Endothelial cell of umbilical vein (primary cell): ENCODE results near the gene SCGB3A1. TPM values are rescaled to one million over a fixed set of nuclear protein-coding genes. Genes with fewer than 3 reads are reported as not detected.

ENCODE experiments used
- BruUV-seq: library from RNA; stranded (reverse); fragments of 400-500 nt; replicated peaks from 2 replicates; lab custom pipeline; 2021; lab: Mats Ljungman, UMichigan
- CTCF ChIA-PET: fragments of 300-600, 350-600 bp; sonication (Branson Sonifier 250); formaldehyde crosslinking; loops from one replicate; lab custom pipeline; 2021; ENCODE audit warnings: antibody characterized with exemption, inconsistent platforms; lab: Charles Lee
- POLR2A ChIA-PET: fragments of 300-600, 350-600 bp; sonication (Branson Sonifier 250); formaldehyde crosslinking; loops from one replicate; lab custom pipeline; 2021; ENCODE audit warnings: antibody characterized with exemption, inconsistent platforms; lab: Charles Lee
- DNase-seq: peaks from one replicate; pipeline ENCODE4 v3.0.0-alpha.2; 2011; ENCODE audit warnings: low read depth, low spot score
- FAIRE-seq: peaks from 2 replicates; lab custom pipeline; 2011; peaks lifted over from hg19 to GRCh38; lab: Jason Lieb, UNC
- H2AFZ ChIP-seq: 2 replicates; pipeline ENCODE4 v1.6.0; 2012; ENCODE audit warnings: low read depth, low read length, control low read depth, inconsistent platforms
- H3K27ac ChIP-seq: 2 replicates; pipeline ENCODE4 v1.5.1; 2011; ENCODE audit warnings: low read depth, mild to moderate bottlenecking, control low read depth, low read length, moderate library complexity; ENCODE audit not compliant: insufficient read depth
- H3K27me3 ChIP-seq, 2 experiments: 2 replicates each; pipeline versions ENCODE4 v1.6.0 to v1.6.1; 2011; ENCODE audit warnings: low read length in 2 of 2, mixed read lengths in 1 of 2; ENCODE audit not compliant: control insufficient read depth in 2 of 2, insufficient read depth in 2 of 2
- H3K36me3 ChIP-seq, 2 experiments: 2 replicates in 1 of 2; 3 replicates in 1 of 2; pipeline ENCODE4 v1.5.1; 2011; ENCODE audit warnings: low read length in 2 of 2, mild to moderate bottlenecking in 1 of 2, moderate library complexity in 1 of 2; ENCODE audit not compliant: control insufficient read depth in 2 of 2, insufficient read depth in 2 of 2; ENCODE audit errors: extremely low read depth in 1 of 2
- H3K4me1 ChIP-seq: 3 replicates; pipeline ENCODE4 v1.5.1; 2011; ENCODE audit warnings: mild to moderate bottlenecking, low read length; ENCODE audit not compliant: control insufficient read depth, insufficient read depth; ENCODE audit errors: extremely low read depth
- H3K4me2 ChIP-seq: 2 replicates; pipeline ENCODE4 v1.6.1; 2011; ENCODE audit warnings: low read length, control low read depth, mixed read lengths; ENCODE audit not compliant: insufficient read depth
- H3K4me3 ChIP-seq, 3 experiments: fragments of 200-600 bp in 1 of 3; sonication (generic), shearing (Covaris generic) in 1 of 3; replicated peaks in 1 of 3; 2 replicates each; pipeline ENCODE4 v1.5.1; 2011 to 2016; ENCODE audit warnings: control low read depth in 3 of 3, low read length in 3 of 3, mild to moderate bottlenecking in 2 of 3, inconsistent platforms in 1 of 3, low read depth in 1 of 3, moderate library complexity in 1 of 3; ENCODE audit not compliant: insufficient read depth in 1 of 3
- H3K79me2 ChIP-seq: 2 replicates; pipeline ENCODE4 v1.6.0; 2012; ENCODE audit warnings: low read length, inconsistent platforms; ENCODE audit not compliant: control insufficient read depth, insufficient read depth
- H3K9ac ChIP-seq: replicated peaks from 2 replicates; pipeline ENCODE3; 2011; ENCODE audit warnings: low read length, control low read depth; ENCODE audit not compliant: insufficient read depth; ENCODE audit errors: extremely low read depth
- H3K9me1 ChIP-seq: replicated peaks from 3 replicates; pipeline ENCODE4 v1.6.0; 2011; ENCODE audit warnings: mild to moderate bottlenecking, low read length; ENCODE audit not compliant: control insufficient read depth, insufficient read depth; ENCODE audit errors: extremely low read depth
- H3K9me3 ChIP-seq: replicated peaks from 2 replicates; pipeline ENCODE4 v1.5.1; 2012; ENCODE audit warnings: low read length, inconsistent platforms; ENCODE audit not compliant: control insufficient read depth, insufficient read depth
- H4K20me1 ChIP-seq: replicated peaks from 2 replicates; pipeline ENCODE3; 2011; ENCODE audit warnings: mild to moderate bottlenecking, low read length; ENCODE audit not compliant: control insufficient read depth, insufficient read depth; ENCODE audit errors: extremely low read depth
- CTCF ChIP-seq, 2 donors: IDR thresholded peaks; 1 replicate in 1 of 2; 2 replicates in 1 of 2; pipeline ENCODE4 v1.5.1; 2011; ENCODE audit warnings: low read length in 2 of 2, mild to moderate bottlenecking in 2 of 2, moderate library complexity in 2 of 2, control low read depth in 1 of 2, inconsistent platforms in 1 of 2, low read depth in 1 of 2; ENCODE audit not compliant: insufficient read depth in 1 of 2; ENCODE audit errors: extremely low read depth in 1 of 2
- EZH2 ChIP-seq: IDR thresholded peaks from 2 replicates; pipeline ENCODE4 v1.6.1; 2012; ENCODE audit warnings: borderline replicate concordance, low read depth, mild to moderate bottlenecking, moderate library complexity, low read length, inconsistent platforms; ENCODE audit not compliant: severe bottlenecking
- FOS ChIP-seq: IDR thresholded peaks from 2 replicates; pipeline ENCODE4 v1.6.1; 2011; ENCODE audit warnings: mild to moderate bottlenecking, low read length, moderate library complexity, borderline replicate concordance; ENCODE audit not compliant: insufficient read depth
- GATA2 ChIP-seq: IDR thresholded peaks from 2 replicates; pipeline ENCODE4 v1.7.0; 2011; ENCODE audit warnings: low read depth, mild to moderate bottlenecking, moderate library complexity, mixed read lengths, low read length; ENCODE audit not compliant: insufficient read length, insufficient read depth
- JUN ChIP-seq: IDR thresholded peaks from 2 replicates; pipeline ENCODE4 v1.6.1; 2011; ENCODE audit warnings: borderline replicate concordance, low read depth; ENCODE audit not compliant: insufficient read length, insufficient read depth
- MAX ChIP-seq: IDR thresholded peaks from 2 replicates; pipeline ENCODE4 v1.6.1; 2011; ENCODE audit not compliant: insufficient read depth, insufficient read length
- MYC ChIP-seq: IDR thresholded peaks from one replicate; pipeline ENCODE4 v1.6.1; 2011; ENCODE audit warnings: mild to moderate bottlenecking, low read depth, low read length
- POLR2A ChIP-seq: IDR thresholded peaks from 2 replicates; pipeline ENCODE4 v1.6.1; 2012; ENCODE audit warnings: low read depth, mild to moderate bottlenecking, control low read depth, low read length
- POLR2AphosphoS5 ChIP-seq: IDR thresholded peaks from 2 replicates; pipeline ENCODE4 v1.6.1; 2012; ENCODE audit warnings: low read depth, mild to moderate bottlenecking, control low read depth, low read length, moderate library complexity; ENCODE audit not compliant: insufficient read depth
- dilution Hi-C: fragments of 300-500 bp; cut with MboI; formaldehyde crosslinking; loops from one replicate; pipeline ENCODE4 v1.15.0; 2019; ENCODE audit warnings: low sequenced_read_pairs; ENCODE audit not compliant: extremely low pct_ligation_motif_present
- intact Hi-C: fragments of 100-400 bp; cut with micrococcal nuclease; formaldehyde crosslinking; loops from one replicate; pipeline ENCODE4 v1.10.0; 2022
- polyA plus RNA-seq, 4 experiments: library from polyadenylated mRNA; depleted of rRNA in 3 of 4; stranded (reverse) in 3 of 4; unstranded in 1 of 4; fragments of >200 nt; gene quantifications; 2 replicates each; pipeline versions ENCODE4 v1.2.1 to v1.2.3, GENCODE V29; 2011 to 2012; ENCODE audit warnings: missing spikeins in 1 of 4
- total RNA-seq: library from RNA; stranded (reverse); gene quantifications from 2 replicates; pipeline ENCODE4 v1.2.3, GENCODE V29; 2021

The SCGB3A1 gene
- total and polyA plus RNA-seq, 2 donors (not counting 3 experiments of a cell fraction or from before 2014, with no cell fraction given): 0.73 TPM; not detected in 1

GRCh38 chr5:180555168-180555921 lies 36.0 kb downstream of the SCGB3A1 start:
- no peak for TF ChIP-seq GATA2
- TF ChIP-seq JUN: no peak
- no peak for TF ChIP-seq MYC
- TF ChIP-seq POLR2A: no peak
- TF ChIP-seq MAX: no peak
- no peak for TF ChIP-seq POLR2AphosphoS5
- no peak for TF ChIP-seq FOS
- TF ChIP-seq CTCF (IDR thresholded peaks at IDR 0.05; ENCODE audit: extremely low read depth in 1 of 2, insufficient read depth in 1 of 2, low read depth in 1 of 2, low read length in 2 of 2): no peak
- no peak for TF ChIP-seq EZH2
- no peak overlapping the region for H3K27ac ChIP-seq
- peaks cover 13% of the 10 kb centered on the region for H3K79me2 ChIP-seq
- H3K9me1 ChIP-seq: no peaks in the 10 kb centered on the region
- H3K4me1 ChIP-seq: no peaks in the 10 kb centered on the region
- ChIA-PET POLR2A (no interaction called here), CTCF (interaction anchor here (1.5 kb wide), 1 partner anchor 18 kb away, joined by 3 read pairs; no protein-coding TSS in a partner anchor)
- H4K20me1 ChIP-seq: no peaks in the 10 kb centered on the region
- intact Hi-C loops (no loop called here), dilution Hi-C loops (no loop called here)
- H3K4me3 ChIP-seq: no peak overlapping the region
- H3K9ac ChIP-seq: no peak overlapping the region
- no peak for DNase-seq
- no TSS peak for BruUV-seq
- no peaks in the 10 kb centered on the region for H3K9me3 ChIP-seq
- FAIRE-seq: no peak
- H3K4me2 ChIP-seq: no peak overlapping the region
- no peak overlapping the region for H2AFZ ChIP-seq
- H3K27me3 ChIP-seq: no peaks in the 10 kb centered on the region
- peaks cover 0 to 3% of the 10 kb centered on the region in 2 experiments for H3K36me3 ChIP-seq
